ENCODE results near the gene CILP2.
A peak's percentile ranks its signal among the peaks of the same experiment; 100 is the strongest.

The CILP2 gene

DNA sequence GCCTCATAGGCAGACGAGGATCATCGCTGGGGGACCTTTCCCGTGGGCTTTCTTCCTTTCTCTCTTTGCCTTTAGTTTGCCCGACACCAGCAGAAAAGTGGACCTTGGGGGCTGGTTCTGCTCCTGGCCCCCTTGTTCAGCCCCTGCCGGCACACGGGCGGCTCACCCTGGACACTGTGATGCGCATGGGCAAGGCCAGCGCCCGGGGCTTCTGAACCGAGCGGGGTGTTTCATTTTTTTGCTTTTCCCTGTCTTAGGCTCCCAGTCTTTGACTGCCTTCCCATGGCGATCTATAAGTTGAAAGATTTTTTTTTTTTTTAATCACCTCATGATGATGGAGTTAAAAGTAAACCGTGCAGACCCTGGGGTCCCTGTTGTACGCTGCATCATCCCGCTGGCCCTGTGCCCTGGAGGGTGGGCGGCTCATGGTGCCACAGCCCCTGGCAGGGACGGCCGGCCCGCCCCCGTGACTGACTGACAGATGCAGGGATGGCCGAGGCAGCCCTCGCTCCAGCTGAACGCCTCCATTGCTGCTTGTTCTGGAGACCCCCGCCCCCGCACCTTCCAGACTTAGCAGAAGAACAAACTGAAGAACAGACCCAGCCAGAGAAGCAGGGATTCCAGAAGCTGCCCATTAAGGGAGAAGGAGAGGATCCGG, 32.3 kb upstream of the CILP2 start:
- DNase-seq (ENCODE audit: low spot score) = no peak

DNA sequence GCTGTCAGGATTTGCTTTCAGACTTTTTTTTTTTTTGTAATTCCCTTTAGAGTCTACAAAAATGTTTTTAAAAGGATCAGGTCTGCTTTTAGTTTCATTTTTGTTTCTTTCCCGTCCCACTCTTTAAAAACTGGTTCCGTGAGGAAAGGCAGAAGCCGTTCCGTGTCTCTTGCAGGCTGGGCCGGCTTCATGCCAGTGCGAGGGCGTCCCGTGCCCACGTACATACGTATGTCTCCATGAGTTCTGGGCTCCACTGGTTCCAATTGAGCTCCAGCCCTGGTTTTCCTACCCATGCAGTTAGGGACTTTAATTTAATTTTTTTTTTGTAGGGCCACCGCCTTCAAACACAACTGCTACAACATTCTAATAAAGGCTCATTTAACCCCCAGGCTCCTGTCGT, 31.5 kb upstream of the CILP2 start:
- no peak for DNase-seq (ENCODE audit: low spot score)

DNA sequence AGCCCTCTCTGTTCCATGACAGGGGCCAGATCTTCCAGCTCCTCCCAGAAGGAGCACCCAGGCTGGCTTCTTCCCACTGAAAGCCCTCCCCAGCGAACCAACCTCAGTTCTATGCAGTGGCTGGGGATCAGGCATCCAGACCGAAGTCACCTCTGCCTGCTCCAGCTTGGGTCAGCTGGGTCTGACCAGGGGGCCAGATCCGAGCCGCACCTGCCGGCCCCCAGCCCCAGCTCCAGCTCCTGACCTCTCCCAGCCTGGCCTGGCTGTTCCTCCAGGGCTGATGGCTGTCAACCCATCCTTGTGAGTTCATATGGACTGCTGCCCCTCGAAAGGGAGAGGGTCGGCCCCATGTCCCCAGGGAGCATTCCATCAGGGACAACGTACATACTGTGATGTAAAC, 30.7 kb upstream of the CILP2 start:
- no peak for DNase-seq (ENCODE audit: low spot score)

DNA sequence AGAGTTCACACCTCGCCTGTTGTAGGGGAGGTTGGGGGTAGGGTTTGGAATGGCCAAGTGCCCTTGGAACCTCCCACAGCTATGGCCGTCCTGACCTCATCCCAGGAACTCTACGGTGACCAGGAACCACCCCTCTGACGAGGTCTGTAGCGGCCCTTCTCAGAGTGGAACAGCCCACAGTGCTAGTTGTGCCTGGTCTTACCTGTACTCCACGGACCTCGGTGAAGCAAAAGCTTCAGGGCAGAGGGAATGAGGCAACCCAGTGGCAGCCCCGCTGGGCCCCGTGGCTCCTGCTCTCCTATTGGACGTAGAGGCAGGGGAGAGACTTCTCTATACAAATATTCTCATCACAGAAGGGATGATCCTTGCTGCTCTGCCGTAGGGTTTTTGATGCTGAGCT, 29.8 kb upstream of the CILP2 start:
- DNase-seq (ENCODE audit: low spot score) = no peak

DNA sequence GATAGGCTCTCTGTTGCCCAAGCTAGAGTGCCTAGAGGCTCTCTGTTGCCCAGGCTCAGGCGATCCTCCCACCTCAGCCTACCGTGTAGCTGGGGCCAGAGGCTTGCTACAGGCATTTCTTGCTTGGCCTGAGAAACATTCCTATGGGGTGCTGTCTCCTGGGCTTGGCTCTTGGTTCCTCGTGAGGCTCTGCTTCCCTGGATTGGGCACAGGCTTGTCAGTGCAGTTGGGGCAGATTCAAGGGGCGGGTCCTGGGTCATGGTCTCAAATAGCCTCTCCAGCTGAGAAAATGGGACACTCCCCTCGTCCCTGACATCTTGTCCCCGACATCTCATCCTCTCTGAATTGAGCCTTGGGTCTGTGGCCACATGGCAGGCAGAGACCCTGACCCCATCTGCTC, 27.6 kb upstream of the CILP2 start:
- no peak for DNase-seq (ENCODE audit: low spot score)

DNA sequence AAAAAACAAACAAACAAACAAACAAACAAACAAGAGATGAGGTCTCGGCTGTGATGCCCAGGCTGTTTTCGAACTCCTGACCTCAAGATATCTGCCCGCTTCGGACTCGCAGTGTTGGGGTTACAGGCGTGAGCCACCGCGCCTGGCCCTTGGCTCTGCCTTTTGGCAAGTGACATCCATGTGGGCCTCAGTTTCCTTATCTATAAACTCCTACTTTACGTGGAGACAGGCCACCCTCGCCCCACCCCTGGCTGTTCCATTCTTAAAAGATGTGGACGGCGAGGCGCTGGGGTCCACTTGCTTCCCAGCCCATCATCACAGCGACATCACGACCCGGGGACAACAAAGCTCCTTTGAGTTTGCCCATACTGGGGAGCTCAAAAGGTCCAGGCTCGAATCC, 24.4 kb upstream of the CILP2 start:
- no peak for DNase-seq (ENCODE audit: low spot score)

DNA sequence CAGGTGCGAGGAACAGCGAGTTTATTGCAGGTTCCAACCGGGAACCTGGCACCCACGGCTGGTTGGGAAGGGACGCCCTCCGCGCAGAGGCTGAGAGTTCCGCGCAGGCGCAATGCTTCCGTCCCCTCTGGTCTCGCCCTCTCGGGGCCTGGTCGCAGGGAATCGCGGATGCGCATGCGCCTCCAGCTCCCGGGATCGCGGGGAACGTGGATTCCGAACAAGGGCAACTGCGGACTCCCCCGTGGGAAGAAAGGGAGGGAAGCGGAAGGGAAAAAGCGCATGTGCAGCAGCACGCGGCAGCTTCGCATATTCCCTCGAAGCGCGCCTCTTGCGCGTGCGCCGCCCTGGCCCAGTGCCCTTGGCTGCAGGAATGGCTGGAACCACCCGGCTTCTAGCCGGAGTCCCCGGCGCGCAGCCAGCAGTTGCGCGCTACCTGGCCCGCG, 23.8 kb upstream of the CILP2 start:
- DNase-seq (ENCODE audit: low spot score) = peak; percentile 33

DNA sequence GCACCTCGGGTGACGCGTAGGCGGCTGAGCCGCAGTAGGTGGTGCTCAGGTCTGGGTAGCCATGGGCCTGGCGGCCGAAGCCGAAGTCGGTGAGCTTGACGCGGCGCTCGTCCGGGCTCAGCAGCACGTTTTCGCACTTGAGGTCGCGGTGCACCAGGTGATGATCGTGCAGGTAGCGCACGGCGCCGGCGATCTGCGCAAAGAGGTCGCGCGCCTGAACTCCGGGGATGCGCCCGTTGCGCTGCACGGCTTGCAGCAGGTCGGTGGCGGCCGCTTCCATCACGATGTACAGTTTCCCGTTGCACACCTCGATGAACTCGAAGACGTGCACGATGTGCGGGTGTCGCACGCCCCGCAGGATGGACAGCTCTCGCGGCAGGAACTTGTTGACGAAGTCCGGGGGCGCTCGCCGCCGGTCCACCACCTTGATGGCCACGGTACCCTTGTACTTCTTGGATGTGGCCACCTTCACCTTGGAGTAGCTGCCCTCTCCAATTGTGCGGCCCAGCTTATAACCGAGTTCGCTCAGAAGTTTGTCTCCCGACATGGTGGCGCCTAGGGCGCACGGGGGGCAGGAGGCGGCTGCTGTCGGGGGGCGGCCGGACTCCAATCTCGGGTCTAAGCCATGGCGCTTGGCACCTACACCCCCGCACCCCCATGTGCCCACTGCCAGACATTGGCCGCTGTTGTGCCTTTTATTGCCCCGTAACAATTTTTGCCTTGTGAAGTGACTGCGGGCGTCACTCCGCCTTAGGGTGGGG, 23.0 kb upstream of the CILP2 start, which contains the start of gene TSSK6:
TSSK6 (minus strand) TSS at position 668 of the 761 bp plus-strand sequence; CDS start at position 547, 121 bp downstream.
- no peak for DNase-seq (ENCODE audit: low spot score)

DNA sequence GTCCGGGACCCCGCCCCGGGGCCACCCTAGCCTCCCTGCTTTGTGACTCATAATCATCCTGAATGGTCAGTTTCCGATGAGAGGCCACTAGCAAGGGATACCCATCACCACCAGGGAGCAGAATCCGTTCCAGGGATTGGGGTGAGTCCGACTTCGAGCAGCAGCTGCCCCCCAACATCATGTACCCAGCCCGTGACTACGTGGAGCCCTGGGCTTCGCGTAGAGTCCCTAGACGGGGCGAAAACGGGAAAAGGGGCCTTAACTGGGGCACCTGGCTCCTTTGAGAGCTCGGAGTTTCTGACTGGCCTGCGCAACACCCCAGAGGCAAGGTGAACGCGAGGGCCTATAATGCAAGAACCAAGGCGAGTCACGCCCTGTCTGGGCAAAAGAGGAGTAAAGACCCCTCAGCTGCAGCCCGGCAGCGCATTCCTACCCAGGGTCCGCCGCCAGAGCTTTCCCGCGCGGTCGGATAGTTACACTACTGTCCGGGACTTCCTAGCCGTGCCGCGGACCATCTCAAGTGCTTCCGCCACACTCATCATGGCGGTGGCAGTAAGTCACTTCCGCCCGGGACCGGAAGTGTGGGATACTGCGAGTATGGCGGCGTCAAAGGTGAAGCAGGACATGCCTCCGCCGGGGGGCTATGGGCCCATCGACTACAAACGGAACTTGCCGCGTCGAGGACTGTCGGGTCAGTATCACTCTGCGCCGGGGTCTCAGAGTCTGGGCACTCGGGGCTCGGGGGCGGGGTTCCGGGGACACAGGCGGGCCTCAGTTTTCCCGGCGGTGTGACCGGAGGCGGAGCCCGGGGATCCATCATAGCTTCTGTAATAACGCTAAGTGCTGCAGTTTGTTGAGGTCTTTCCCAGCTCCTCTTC, 22.2 kb upstream of the CILP2 start, which contains the start of gene NDUFA13:
NDUFA13 (plus strand) TSS at position 584 of the 878 bp plus-strand sequence; CDS start at position 598, 14 bp downstream.
- peak; percentile 87 for DNase-seq (ENCODE audit: low spot score)

DNA sequence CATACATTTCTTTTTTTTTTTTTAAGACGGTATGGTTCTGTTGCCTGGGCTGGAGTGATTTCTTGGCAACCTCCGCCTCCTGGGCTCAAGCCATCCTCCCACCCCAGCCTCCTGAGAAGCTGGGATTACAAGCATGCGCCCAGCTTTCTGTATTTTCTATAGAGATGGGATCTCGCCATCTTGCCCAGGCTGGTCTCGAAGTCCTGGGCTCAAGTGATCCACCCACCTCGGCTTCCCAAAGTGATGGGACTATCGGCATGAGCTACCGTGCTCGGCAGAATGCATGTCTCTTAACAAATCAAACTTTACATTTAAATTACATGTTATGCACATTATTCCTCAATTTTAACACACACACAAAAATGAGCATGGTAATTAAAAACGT, 20.8 kb upstream of the CILP2 start:
- no peak for DNase-seq (ENCODE audit: low spot score)

DNA sequence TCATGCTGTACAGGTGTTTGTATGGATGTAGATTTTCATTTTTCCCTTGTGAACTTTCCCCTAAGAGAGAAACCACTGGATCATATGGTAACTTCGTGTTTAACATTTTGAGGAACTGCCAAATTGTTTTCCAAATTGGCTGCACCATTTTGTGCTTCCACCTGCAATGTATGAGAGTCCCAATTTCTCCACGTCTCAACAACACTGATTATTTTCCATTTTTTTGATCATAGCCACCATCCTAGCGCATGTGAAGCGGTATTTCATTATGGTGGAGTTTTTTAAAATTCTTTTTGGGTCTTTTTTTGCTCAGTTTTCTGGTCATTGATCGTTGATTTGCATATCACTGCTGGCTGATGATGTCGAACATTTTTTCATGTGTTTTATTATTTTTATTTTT, 17.1 kb upstream of the CILP2 start:
- no peak for DNase-seq (ENCODE audit: low spot score)

DNA sequence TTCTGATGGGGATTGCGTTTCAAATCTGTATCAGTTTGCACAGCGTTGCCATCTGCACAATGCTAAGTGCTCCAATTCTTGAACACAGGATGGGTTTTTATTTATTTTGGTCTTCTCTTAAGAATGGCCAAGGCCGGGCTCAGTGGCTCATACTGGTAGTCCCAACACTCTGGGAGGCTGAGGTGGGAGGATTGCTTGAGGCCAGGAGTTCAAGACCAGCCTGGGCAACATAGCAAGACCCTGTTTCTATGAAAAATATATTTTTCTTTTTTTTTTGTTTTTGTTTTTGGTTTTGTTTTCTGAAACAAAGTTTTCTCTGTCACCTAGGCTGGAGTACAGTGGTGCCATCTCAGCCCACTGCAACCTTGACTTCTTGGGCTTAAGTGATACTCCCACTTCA, 14.9 kb upstream of the CILP2 start:
- no peak for DNase-seq (ENCODE audit: low spot score)

DNA sequence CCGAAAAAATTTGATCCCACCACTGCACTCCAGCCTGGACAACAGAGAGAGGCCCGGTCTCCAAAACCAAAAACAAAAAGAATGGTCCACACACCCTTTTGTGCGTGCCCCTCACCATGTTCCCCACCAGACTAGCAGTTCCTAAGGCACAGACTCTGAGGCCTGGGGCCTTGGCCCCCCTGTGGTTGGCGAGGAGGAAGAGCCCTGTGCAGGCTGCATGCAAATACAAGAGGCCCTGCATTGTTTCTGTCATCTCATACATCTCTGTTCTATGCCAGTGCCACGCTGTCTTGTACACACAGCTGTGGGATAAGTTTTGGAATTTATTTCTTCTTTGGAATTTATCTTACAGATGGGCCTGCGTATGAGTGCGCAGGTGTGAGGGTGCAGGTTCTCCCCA, 14.0 kb upstream of the CILP2 start:
- DNase-seq (ENCODE audit: low spot score) = no peak

DNA sequence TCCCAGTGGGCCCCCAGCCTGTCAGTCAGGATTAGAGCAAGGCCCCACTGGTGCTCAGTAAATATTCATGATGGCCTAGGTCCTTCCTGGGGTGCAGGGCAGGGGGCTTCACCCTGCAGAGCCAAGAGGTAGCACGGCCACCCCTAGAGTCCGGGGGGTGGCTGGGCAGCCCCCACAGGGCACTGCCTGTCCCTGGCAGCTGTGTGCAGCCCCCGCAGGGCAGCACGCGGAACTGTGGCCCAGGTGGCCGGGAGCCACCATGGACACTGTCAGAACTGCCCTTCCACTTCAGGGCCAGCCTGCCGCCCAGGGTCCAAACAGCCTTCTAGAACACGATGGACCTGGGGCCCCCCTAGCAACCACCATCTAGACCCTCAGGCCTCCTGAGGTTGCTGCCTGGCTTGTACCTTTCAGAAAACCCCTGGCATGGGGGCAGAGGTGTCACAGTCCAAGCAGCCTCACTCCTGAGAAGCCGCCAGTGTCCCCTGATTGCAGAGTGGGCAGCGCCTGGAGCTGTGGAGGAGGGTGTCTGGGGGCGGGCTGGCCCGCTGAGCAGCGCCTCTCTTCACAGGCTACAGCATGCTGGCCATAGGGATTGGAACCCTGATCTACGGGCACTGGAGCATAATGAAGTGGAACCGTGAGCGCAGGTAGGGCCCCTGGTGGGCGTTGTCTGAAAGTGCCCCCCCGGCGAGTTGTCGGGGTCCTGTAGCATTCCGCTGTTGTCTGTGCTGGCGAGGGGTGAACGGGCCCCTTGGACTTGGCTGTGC, 12.3 kb upstream of the CILP2 start:
- no peak for DNase-seq (ENCODE audit: low spot score)

DNA sequence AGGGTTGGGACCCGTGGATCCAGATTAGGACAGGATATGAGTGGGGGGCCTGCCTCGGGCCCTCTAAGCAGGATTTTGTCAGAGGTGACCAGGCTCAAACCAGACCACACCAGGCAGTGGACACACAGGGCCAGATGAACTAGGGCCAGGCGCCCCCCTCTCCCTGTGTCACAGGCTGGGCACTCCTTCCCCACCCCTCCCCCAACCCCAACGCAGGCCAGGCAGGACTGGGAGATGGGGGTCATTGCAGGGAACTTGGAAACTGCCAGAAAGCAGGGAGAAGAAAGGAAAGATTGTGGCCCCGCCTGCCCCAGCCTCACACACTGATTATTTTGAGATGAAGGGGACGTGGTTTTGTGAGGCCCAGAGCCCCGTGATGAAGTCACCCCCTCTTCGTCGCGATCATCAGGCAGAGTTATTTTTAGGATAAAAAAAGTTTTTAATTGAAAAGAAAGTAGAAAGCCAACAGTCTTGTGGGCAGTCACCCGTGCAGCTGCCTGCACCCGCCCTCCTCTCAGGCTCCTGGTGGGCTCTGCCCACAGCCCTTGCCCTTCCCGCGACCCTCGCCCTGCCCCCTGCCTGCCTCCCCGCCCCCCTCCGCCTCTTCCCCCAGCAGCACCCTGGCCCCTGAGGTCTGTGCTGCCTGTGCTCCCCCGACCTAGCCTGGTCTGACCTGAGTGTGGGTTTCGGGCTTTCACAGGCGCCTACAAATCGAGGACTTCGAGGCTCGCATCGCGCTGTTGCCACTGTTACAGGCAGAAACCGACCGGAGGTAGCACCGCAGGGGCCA, 11.3 kb upstream of the CILP2 start:
- DNase-seq (ENCODE audit: low spot score) = no peak

DNA sequence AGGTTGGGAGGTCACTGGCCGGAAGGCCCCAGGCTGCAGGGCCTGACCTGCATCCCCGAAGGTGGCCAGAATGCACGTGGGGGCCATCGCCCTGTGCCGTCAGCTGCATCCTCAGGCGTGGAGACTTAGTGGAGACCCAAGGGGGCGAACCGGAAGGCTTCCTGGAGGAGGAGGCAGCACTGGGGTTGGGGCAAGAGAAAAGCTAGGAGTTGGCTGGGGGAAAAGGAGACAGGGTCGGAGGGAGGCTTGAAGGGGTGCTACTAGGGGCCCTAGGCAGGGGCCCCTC, 10.8 kb upstream of the CILP2 start:
- DNase-seq (ENCODE audit: low spot score) = no peak

DNA sequence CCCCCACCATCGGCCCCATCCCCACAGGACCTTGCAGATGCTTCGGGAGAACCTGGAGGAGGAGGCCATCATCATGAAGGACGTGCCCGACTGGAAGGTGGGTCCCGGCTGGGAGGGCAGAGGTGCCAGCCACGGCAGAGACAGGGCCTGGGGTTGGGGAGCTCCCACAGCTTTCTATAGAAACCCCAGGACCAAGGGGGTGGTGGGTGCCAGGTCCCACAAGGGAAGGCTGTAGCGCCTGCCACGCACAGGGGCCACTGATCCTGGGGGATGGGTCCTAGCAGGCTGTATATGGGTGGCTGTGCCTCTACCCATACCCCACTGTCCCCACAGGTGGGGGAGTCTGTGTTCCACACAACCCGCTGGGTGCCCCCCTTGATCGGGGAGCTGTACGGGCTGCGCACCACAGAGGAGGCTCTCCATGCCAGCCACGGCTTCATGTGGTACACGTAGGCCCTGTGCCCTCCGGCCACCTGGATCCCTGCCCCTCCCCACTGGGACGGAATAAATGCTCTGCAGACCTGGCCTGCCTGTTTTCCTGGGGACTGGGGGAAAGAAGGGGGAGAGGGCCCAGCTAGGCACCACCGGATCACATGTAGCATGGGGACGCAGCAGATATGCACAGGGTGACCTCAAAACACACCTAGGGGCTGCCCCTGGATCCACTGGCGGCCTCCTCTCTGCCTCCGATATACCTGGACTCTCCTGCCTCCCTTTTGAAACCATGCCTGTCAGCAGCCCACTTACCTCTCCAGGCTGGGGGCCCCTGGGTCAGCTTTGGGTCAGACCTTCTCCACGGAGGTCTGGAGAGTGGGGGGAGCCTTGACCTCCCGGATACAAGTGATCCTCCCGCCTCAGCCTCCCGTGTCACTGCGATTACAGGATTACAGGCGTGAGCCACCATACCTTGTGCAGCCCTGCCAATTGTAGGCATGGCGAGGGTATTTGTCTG, 10.1 kb upstream of the CILP2 start:
- no peak for DNase-seq (ENCODE audit: low spot score)

DNA sequence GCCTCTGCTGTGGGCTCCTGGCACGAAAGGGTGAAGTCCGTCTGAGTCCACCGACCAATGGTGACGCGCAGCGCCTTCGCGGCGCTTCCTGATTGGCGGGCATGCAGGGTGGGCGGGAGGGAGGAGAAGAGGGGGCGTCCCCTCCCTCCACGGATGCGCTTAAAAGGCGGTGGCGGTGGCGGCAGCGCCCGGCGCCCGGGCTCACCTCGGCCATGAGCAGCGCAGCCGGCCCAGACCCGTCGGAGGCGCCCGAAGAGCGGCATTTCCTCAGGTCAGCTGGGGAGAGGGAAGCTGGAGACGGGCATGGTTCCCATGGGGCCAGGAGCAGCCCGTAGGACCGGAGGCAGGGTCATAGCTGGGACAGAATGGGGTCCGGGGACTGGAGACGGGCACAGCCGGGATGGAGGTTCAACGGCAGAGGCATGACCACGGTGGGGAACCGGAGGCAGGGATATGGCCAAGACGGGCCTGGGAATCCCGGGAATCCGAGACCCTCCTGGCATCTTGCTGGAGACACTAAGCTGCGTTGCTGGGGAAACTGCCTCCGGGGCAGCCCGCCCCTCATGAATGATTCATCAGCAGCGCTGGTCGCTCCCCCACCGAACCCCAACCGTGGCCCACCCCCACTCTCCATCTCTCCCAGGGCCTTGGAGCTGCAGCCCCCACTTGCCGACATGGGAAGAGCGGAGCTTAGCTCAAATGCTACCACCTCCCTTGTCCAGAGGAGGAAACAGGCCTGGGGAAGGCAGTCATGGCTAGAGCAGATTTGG, 9.2 kb upstream of the CILP2 start, which contains the start of gene YJEFN3:
YJEFN3 (plus strand) TSS at position 191 of the 770 bp plus-strand sequence; CDS start at position 213, 22 bp downstream.
- no peak for DNase-seq (ENCODE audit: low spot score)

DNA sequence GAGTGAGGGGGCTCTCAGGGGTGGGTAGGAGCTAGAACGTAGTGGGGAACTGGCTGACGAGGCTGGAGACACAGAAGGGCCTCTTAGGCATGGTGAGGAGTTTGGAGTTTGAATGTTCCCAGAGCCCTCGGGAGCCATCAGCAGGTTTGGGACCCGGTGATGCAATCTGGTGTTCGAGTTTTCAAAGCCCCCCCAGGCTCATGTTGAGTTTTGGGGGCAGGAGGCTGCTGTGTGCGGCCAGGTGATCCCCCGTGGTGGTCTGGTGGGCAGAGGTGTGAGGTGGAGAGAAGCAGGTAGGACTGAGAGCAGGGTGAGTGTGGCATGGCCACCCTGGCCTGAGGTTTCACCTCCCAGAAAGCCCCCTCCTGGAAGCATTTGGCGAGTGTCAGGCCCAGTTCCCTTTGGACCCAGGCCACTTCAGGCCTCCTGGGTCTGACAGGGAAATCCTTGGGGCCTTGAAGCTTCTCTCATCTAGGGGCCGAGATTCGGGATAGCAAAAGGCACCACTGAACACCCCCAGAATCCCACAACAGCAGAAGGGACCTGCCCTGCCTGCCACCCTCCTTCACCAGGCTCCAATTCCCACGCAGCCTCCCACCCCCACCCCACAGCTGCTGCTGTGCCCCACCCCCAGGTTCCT, 8.2 kb upstream of the CILP2 start:
- DNase-seq (ENCODE audit: low spot score) = no peak

Data from kidney capillary endothelial cell (primary cell).